GM21825 (cell line): ENCODE data around the gene SERPINA4.
"Not testable (repeated sequence)": the region's sequence is repeated elsewhere in the genome, so short reads cannot be mapped to it uniquely, and the experiment has no call there.

ENCODE experiments used
- ATAC-seq: cut with Tn5 transposase; IDR thresholded peaks from one replicate; pipeline ENCODE4 v1.9.1; 2021; ENCODE audit warnings: mild to moderate bottlenecking, moderate library complexity; ENCODE audit not compliant: unreplicated experiment

The SERPINA4 gene

DNA sequence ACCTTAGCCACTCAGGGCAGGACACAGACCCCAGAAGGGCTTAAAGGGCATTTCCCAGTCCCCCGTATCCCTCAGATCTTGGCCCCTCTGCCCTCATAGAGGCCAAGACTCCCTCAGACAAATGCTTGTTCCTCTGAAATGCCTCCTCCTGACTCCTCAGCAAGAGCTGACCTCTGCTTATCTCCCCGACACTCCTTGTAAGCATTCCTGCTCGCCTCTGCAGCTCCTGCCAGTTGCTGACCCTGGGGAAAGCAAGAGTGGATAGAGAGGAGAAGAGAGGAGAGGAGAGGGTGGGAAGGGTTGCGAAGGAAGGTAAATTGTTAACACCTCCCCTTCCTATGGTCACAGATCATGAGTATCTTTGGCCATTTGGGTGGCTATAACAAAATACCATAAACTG is 27.1 kb downstream of the SERPINA4 start:
- no peak for ATAC-seq

DNA sequence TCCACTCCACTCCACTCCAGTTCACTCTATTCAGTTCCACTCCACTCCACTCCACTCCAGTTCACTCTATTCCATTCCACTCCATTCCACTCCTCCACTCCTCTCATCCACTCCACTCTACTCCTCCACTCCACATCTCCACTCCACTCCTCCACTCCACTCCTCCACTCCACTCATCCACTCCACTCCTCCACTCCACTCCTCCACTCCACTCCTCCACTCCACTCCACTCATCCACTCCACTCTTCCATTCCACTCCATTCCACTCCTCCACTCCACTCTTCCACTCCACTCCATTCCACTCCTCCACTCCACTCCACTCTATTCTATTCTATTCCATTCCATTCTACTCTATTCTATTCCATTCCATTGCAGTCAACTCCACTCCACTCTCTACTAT is 29.8 kb downstream of the SERPINA4 start:
- no peak for ATAC-seq

DNA sequence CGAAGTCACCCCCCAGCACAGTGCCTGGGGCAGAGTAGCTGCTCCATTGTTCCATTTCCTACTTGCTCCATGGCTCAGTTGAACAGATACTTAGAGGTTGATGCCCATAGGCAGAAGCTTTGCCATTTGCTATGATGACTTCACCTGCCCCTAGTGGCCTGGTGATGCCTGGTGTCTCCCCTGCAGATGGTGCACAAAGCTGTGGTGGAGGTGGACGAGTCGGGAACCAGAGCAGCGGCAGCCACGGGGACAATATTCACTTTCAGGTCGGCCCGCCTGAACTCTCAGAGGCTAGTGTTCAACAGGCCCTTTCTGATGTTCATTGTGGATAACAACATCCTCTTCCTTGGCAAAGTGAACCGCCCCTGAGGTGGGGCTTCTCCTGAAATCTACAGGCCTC is 30.6 kb downstream of the SERPINA4 start:
- ATAC-seq = no peak

DNA sequence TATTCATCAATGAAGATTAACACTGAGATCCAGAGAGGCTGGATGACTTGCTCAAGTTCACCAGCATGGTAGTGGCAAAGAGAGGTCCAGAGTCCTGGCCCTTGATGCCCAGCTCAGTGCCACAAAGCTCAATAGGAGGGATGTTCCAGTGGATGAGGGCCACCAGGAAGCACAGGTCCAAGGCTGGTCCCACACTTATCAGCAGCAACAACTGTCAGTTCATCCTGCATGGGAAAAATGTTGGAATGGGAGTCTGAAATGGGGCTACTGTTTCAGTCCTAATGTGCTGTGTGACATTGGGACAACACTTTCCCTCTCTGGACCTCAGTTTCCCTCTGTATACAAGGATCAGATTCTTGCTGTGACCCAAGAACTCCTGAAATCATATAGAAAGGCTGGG is 31.2 kb downstream of the SERPINA4 start:
- ATAC-seq = no peak

DNA sequence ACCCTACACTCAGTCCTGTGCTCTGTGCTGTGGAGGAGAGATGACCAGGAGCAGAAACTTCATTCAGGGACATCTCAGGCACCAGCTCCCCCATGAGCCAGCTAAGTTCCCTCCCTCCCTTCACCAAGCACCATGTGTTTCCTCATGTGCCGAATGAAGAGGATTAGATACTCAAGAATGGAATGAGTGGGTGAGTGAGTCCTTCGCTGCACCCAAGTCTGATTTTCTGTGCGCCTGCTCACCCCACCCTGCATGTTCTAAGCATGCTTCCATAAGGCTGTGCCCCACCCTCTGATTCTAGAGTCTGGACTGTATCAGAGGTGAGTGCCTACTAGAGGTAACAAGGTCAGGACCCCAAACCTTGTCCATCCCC is 32.1 kb downstream of the SERPINA4 start:
- ATAC-seq = no peak

DNA sequence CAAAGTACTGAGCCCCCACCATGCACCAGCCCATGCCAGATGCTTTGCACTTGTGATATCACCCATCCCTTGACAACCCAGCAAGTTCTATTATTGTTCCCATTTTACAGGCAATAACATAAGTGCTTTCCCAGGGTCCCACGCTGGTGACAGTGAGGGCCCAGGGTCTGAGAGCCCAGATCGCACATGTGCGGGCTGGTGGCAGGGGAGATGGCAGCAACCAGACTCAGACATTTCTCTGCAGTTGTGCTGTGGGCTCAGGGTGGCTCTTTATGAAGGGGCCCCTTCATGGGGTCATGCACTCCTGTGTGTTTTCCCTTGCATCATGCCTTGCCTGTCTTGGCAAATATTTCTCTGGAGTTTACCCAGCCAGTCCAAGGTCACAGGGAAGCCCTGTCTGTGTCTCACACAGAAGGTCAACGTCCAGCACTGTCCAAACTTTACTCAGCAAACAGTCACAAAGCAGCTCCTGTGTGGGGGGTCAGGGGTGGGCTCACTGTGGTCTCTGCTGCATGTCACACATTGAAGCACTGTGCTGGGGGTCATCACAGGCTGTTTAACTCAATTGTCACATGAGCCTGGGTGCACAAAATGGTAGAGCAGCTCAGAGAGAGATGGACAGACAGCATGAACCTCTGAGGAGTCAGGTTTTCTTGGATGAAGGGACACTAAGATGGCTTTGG is 32.6 kb downstream of the SERPINA4 start:
- no peak for ATAC-seq

DNA sequence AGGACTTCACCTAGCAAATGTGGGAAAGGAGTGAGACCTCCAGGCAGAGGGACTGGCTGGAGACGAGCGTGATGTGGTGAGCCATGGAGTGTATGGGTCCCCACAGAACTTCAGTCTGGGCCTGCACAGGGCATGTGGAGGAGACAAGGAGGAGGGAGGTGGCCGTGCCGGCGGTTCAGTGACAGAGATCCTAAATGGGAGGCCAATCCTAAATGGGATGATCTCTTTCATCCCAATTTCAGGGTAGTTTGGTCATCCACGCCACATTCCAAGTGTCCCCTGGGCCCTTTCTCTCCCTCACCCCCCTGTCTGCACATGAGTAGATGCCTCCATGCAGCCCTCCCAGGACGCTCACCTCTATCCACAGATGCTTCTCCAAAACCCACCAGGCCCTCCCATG is 33.2 kb downstream of the SERPINA4 start:
- ATAC-seq = no peak

DNA sequence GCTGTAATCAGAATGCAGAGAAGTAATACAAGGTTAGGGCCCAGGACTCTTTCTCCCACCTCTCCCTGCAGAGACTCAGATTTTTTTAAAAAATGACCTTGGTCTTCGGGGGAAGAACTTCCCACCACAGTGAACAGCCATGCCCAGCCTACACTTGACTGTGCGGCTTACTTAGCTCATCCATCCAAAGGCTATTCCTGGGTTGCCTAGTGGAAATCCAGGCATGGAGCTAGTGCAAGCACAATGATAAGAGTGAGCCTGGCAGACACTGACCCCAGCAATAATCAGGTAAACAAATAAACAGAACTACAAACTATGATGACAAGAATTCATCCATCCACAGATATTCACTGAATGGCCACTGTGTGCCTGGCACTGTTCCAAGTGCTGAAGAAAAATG is 34.7 kb downstream of the SERPINA4 start:
- no peak for ATAC-seq

DNA sequence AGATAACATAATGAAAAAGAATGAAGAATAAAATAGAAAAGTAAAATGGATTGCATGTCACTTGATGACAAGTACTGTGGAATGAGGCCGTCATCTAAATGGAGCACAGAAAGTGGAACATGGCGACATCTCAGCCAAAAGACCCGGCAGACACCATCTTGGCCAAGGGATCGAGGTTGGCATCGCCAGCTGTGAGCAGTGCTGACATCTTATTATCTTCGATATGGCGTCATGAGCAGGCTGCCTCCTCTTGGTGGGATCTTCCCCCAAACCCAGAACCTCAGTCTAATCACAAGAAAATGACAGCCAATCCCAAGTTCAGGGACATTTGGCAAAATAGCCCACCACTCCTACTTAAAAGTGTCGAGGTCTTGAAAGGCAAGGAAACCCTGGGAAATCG is 35.1 kb downstream of the SERPINA4 start:
- ATAC-seq = no peak

DNA sequence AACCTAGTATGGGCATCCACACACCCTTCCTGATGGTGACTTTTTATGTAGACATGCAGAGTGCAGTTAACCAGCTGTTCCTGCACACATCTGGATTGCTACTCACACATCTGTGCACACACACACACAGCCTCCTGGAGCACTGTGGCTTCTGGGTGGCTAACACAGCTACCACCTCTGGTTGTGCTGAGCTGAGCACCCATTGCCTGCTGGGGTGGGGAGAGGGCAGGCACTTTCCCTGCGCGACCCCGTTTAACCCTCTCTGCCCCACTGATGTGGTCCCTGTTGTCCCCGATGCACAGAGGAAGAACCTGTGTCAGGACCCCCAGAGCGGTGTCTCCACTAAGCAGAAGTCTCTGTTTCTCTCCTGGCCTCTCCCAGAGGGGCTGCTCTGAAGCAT is 36.5 kb downstream of the SERPINA4 start:
- ATAC-seq = no peak

DNA sequence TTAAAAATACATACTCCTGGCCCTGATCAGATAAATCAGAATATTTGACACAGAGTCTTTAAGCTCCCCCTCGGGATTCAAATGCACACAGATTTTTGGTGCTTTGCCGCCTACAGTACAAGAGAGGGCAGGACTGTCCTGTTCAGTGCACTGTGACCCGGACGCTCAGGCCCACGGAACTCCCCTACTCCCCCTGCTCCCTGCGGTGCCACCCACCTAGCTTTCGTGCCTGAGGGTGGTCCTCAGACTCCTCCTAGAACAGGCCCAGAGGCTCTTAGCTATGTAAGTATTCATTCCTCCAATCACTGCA is 37.2 kb downstream of the SERPINA4 start:
- ATAC-seq = no peak

DNA sequence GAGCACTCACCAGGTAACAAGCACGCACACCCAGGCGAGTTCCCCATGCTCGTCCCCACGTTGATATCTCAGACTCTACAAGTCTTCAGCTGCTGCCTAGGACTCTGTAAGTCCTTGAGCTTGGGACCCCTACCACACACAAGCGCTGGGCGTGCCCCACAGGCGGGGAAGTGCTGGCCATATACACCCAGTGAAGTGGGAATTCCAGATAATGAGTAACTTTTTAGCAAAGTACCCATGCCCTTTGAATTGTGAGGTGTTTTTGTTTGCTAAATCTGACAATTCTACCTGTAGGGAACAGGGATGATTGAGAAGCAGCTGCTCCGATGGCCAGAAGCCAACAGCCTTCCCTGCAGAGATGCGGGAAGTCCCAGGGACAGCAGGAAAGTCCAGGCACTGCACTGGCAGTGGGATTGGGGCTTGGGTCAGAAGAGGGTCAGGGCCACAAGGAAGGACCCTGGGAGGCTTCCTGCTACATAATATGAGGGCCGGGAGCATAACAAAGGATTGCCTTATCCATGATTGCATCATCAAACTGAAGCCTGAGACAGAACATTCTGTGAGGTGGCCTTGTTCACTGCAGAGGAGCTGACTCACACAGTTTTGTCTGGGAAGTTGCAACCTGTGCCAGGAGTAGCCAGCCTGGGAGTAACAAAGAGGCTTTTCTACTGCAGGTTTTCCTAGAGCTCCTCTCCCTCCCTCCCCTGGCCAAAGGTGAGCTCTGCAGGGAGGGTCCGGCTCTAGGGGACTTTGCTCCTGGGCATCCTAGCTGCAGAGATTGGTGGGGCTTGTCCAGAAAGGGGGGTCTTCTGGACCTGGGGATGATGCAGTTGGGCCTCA is 37.8 kb downstream of the SERPINA4 start:
- ATAC-seq = no peak

DNA sequence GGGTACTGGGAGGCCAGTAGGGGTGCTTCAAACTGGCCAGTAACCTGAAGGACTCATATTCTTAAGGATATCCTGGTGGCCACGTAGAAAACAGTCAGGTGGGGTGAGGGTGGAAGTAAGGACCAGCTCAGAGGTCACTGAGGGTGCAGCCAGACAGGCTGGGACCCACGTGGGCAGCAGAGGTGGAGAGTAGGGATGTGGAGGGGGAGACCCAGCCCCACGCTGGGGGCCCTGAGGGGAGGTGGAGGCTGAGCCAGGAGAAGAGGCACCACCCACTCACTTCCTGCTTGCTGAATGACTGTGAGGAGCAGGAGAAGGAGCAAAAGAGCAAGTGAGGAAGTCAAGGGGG is 38.4 kb downstream of the SERPINA4 start:
- ATAC-seq = no peak

DNA sequence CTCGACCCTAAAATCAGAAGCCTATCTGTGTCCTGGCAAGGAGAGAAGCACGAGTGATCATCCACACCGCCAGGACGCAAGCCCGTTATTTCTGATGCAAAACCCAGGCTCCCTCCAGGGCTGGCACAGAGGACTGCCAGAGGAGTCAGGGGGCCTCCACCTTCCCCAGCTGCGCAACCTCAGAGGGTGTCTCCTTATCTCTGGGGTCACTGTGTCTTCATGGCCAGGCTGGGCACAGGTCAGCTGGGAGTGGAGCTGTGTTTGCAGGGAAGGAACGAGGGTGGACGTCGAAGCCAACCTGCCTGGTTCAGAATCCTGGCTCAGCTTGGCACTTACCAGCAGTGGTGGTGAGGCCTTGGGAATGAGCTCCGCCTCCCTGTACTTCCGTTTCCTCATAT is 38.9 kb downstream of the SERPINA4 start:
- no peak for ATAC-seq

DNA sequence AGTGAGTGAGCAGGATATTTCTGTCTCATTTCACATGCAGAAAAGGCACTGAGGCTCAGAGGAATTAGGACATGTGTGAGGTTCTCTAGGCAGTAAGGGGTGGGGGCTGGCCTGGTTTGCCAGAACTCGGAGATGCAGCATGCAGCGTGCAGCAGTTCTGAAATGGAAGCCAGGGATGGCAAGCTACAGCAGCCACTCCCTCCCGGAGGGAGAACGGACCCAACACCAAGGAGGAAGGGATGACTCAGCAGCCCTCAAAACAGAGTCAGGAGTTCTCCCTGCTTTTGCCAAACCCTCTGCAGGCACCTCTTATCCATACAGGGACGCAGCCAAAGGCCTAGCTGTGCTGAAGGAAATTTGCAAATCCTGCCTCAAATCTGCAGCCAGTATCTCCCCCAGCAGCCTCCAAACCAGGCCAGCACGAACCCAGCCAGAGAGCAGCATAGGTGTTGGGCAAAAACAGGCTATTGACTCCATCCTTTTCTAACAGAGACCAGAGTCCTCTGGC is 40.7 kb downstream of the SERPINA4 start:
- ATAC-seq = no peak

DNA sequence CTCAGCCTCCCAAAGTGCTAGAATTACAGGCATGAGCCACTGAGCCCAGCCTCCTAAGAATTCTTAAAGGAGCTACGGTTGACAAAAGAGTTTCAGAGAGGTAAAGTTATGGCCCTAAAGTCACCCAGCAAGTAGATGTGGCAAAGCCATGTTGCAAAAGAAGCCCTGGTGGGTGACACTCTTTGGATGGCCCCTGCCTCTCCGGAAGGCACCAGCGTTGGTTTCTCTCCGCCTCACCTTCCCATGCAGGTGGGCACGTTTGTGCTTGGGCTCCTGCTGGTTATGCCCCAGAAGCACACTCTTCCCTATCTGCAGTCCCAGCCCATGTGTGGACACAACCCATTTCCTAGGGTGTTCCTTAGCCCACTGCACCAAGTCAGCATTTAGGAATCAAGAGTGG is 41.5 kb downstream of the SERPINA4 start:
- ATAC-seq = no peak

DNA sequence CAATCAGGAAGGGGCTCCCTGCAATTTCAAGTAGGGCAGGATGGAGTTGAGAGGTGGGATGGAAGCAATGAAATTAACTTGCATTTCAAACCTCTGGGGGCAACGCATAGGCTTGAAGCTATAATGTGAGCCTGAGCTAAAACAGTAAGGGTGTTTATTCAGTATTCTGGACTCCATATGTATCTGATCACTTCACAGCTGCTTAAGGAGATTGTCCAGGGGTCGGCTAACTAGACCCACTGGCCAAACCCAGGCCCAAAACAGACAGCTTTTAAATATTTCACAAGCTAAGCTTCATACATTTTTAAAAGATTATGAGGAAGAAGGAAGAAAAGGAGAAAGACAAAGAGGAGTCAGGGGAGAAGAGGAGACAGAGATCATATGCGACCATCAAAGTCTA is 44.1 kb downstream of the SERPINA4 start:
- no peak for ATAC-seq

DNA sequence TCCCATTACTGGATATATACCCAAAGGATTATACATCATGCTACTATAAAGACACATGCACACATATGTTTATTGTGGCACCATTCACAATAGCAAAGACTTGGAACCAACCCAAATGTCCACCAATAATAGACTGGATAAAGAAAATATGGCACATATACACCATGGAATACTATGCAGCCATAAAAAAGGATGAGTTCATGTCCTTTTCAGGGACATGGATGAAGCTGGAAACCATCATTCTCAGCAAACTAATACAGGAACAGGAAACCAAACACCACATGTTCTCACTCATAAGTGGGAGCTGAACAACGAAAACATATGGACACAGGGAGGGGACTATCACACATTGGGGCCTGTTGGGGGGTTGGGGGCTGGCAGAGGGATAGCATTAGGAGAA is 47.7 kb downstream of the SERPINA4 start:
- not testable (repeated sequence) for ATAC-seq

DNA sequence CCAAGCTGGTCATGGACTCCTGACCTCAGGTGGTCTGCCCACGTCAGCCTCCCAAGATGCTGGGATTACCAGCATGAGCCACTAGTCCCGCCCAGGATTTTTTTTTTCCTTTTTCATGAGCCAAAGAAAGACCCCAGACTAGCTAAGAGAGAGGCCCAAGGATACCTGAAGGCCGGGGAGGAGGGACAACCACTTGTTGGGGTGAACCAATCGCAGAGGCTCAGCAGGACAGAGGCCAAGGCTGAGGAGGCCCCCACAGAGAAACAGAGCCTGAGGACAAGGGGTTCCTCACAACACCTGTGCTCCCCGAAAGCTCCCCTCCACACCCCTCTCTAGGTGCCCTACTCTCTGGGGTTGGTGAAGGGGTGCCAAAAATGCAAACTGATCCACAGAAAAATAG is 49.9 kb downstream of the SERPINA4 start:
- no peak for ATAC-seq

DNA sequence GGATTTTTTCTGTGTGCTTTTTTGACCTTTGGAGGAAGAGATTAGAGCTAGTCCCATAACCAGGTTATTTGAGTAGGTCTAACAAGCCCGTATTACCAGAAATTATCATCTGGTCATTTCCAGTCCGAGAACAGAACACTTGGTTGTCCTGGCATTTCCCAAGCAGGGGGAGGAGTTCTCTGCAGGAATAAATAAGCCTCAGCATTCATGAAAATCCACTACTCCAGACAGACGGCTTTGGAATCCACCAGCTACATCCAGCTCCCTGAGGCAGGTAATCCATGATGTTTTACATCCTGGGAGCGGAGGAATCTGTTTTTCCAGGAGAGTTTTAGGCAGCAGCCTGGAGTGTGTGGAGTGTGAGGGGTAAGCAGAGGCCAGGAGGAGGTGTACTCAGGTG is 50.9 kb downstream of the SERPINA4 start, which contains the start of gene SERPINA3:
Gene SERPINA3, plus strand, starts transcription at position 218 of the 400 bp plus-strand sequence. CDS start 2,051 bp downstream, outside the sequence.
- no peak for ATAC-seq

DNA sequence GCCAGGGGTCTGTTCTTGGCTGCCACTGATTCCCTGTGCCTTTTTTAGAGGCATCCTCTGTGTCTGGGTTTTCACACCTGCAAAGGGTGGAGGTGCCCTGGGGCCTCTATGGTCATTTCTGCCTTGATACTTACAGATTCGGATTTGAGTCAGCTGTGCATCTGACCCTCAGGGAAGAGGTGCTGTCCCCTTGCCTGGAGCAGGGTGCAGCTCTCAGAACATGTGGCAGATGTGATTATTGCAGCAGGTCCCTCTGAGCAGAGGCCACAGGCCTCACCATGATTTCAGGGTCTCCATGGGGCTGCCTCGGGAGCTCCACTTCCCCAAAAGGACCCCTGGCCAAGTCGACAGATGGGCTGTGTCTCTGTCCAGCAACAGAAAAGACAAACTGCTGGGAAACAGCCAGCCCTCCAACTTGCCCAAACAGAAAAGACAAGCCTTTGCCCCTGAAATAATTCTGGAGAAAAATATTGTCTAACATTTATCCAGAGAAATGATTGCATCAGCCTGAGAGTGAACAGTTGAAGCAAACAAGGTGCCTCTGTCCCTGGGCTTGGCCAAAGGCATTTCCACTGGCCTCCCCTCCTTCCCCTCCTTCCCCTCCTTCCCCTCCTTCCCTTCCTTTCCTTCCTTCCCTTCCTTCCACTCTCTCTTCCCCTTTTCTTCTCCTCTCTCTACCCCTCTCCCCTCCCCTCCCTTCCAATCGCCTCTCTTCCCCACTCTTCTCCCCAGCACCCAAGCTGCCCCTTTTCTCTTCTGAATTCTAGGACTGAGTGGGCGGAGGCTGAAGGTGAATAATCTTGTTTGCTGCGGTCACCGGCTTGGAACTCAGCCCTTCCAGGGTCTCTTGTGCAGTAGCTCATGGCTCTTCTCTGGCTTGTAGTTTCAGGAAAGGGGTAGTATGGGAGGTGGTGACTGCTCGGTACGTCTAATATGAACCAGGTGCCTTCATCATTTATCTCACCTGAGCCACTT is 51.6 kb downstream of the SERPINA4 start:
- no peak for ATAC-seq
